Gastrocnemius medialis (tissue), 4 donors: ENCODE measurements around the gene SYT9.

ENCODE experiments used
- POLR2A ChIP-seq, 2 donors: fragments of 450-650 bp; IDR thresholded peaks; one replicate each; pipeline ENCODE4 v1.6.1; 2017; ENCODE audit warnings: antibody characterized with exemption in 2 of 2, mild to moderate bottlenecking in 2 of 2, moderate library complexity in 2 of 2
- TF ChIP-seq, protein P1 (sequence below), 5 experiments: fragments of 450-650 bp in 3 of 5; fragments of 200-600 bp in 2 of 5; sonication (generic) in 2 of 5; IDR thresholded peaks in 4 of 5; conservative IDR thresholded peaks in 1 of 5; 1 replicate in 4 of 5; 2 replicates in 1 of 5; pipeline ENCODE4 v1.5.1; 2016 to 2019; ENCODE audit warnings: antibody characterized with exemption in 5 of 5, mild to moderate bottlenecking in 3 of 5, moderate library complexity in 3 of 5

DNA sequence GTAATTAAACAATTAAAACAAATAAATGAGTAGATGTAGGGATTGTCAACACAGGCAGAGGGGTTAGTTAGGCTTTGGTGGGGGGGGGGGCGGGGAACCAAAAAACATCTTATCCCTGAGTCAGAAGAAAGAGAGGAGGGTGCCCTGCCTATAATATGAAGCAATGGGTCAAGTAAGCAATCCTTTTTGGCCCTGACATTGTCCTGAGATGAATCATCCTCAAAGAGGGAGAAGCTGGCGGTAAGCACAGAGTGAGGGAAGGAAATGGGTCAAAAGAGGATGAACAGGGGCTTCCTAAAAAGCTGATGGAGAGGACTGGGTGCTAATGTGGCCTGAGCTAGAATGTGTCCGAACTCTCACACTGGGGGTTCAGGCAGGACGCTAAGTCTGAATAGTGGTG is 238.3 kb downstream of the SYT9 start:
- TF ChIP-seq, protein P1, sequence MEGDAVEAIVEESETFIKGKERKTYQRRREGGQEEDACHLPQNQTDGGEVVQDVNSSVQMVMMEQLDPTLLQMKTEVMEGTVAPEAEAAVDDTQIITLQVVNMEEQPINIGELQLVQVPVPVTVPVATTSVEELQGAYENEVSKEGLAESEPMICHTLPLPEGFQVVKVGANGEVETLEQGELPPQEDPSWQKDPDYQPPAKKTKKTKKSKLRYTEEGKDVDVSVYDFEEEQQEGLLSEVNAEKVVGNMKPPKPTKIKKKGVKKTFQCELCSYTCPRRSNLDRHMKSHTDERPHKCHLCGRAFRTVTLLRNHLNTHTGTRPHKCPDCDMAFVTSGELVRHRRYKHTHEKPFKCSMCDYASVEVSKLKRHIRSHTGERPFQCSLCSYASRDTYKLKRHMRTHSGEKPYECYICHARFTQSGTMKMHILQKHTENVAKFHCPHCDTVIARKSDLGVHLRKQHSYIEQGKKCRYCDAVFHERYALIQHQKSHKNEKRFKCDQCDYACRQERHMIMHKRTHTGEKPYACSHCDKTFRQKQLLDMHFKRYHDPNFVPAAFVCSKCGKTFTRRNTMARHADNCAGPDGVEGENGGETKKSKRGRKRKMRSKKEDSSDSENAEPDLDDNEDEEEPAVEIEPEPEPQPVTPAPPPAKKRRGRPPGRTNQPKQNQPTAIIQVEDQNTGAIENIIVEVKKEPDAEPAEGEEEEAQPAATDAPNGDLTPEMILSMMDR (IDR thresholded peaks at IDR 0.05 in 4 of 5, conservative IDR thresholded peaks at IDR 0.05 in 1 of 5), result no peak
- TF ChIP-seq POLR2A (IDR thresholded peaks at IDR 0.05), result no peak
